ENCODE results near the gene EPB41L2.

EPB41L2 gene

GRCh38 chr6:131061041-131061750 lies 1.8 kb downstream of the EPB41L2 start:
- Histone ChIP-seq H3K27ac (ENCODE audit: low read length) (no peak overlapping the region), H3K4me1 (ENCODE audit: control insufficient read depth, low read depth, low read length) (peaks cover 18% of the 10 kb centered on the region), H3K4me3 (ENCODE audit: low read length) (peak overlapping the region; percentile 64)

GRCh38 chr6:131060311-131060710 lies 2.7 kb downstream of the EPB41L2 start:
- peaks cover 9% of the 10 kb centered on the region for H3K9me3 ChIP-seq (ENCODE audit: control insufficient read depth, low read depth, low read length)
- H3K4me3 ChIP-seq (ENCODE audit: low read length) = no peak overlapping the region
- H3K9ac ChIP-seq (ENCODE audit: low read length) = no peak overlapping the region
- peaks cover 18% of the 10 kb centered on the region for H3K4me1 ChIP-seq (ENCODE audit: control insufficient read depth, low read depth, low read length)
- H3K36me3 ChIP-seq (ENCODE audit: control insufficient read depth, low read depth, low read length) = no peaks in the 10 kb centered on the region
- peaks cover 29% of the 10 kb centered on the region for H3K27me3 ChIP-seq (ENCODE audit: control insufficient read depth, insufficient read depth, low read length)
- H3K27ac ChIP-seq (ENCODE audit: low read length) = no peak overlapping the region

More at GRCh38 chr6:131061041-131061750, 1.8 kb downstream of the EPB41L2 start:
- Histone ChIP-seq H3K9ac (ENCODE audit: low read length) (no peak overlapping the region), H3K36me3 (ENCODE audit: control insufficient read depth, low read depth, low read length) (no peaks in the 10 kb centered on the region), H3K9me3 (ENCODE audit: control insufficient read depth, low read depth, low read length) (peaks cover under 1% of the 10 kb centered on the region), H3K27me3 (ENCODE audit: control insufficient read depth, insufficient read depth, low read length) (peaks cover 29% of the 10 kb centered on the region)

GRCh38 chr6:131059486-131059885 lies 3.6 kb downstream of the EPB41L2 start:
- Histone ChIP-seq H3K27ac (ENCODE audit: low read length) (no peak overlapping the region), H3K4me3 (ENCODE audit: low read length) (no peak overlapping the region), H3K36me3 (ENCODE audit: control insufficient read depth, low read depth, low read length) (no peaks in the 10 kb centered on the region)

GRCh38 chr6:131058236-131058635 lies 4.8 kb downstream of the EPB41L2 start:
- H3K27ac ChIP-seq (ENCODE audit: low read length) = no peak overlapping the region
- H3K9me3 ChIP-seq (ENCODE audit: control insufficient read depth, low read depth, low read length) = peaks cover 20% of the 10 kb centered on the region
- no peak overlapping the region for H3K9ac ChIP-seq (ENCODE audit: low read length)
- no peak overlapping the region for H3K4me3 ChIP-seq (ENCODE audit: low read length)
- no peaks in the 10 kb centered on the region for H3K36me3 ChIP-seq (ENCODE audit: control insufficient read depth, low read depth, low read length)
- H3K4me1 ChIP-seq (ENCODE audit: control insufficient read depth, low read depth, low read length) = peaks cover 18% of the 10 kb centered on the region
- H3K27me3 ChIP-seq (ENCODE audit: control insufficient read depth, insufficient read depth, low read length) = peaks cover 13% of the 10 kb centered on the region

More at GRCh38 chr6:131059486-131059885, 3.6 kb downstream of the EPB41L2 start:
- Histone ChIP-seq H3K9ac (ENCODE audit: low read length) (no peak overlapping the region), H3K9me3 (ENCODE audit: control insufficient read depth, low read depth, low read length) (peaks cover 17% of the 10 kb centered on the region), H3K4me1 (ENCODE audit: control insufficient read depth, low read depth, low read length) (peaks cover 18% of the 10 kb centered on the region), H3K27me3 (ENCODE audit: control insufficient read depth, insufficient read depth, low read length) (peaks cover 23% of the 10 kb centered on the region)

- Histone ChIP-seq H3K9ac (ENCODE audit: low read length) (no peak overlapping the region), H3K4me1 (ENCODE audit: control insufficient read depth, low read depth, low read length) (peaks cover 3% of the 10 kb centered on the region), H3K27me3 (ENCODE audit: control insufficient read depth, insufficient read depth, low read length) (no peaks in the 10 kb centered on the region), H3K9me3 (ENCODE audit: control insufficient read depth, low read depth, low read length) (peaks cover 20% of the 10 kb centered on the region), H3K4me3 (ENCODE audit: low read length) (no peak overlapping the region), H3K36me3 (ENCODE audit: control insufficient read depth, low read depth, low read length) (no peaks in the 10 kb centered on the region), H3K27ac (ENCODE audit: low read length) (no peak overlapping the region)
These were observed 8.4 kb downstream of the EPB41L2 start for GRCh38 chr6:131054392-131055250.

GRCh38 chr6:131053546-131054240 lies 9.4 kb downstream of the EPB41L2 start:
- Histone ChIP-seq H3K27ac (ENCODE audit: low read length) (no peak overlapping the region), H3K9me3 (ENCODE audit: control insufficient read depth, low read depth, low read length) (peaks cover 20% of the 10 kb centered on the region), H3K4me1 (ENCODE audit: control insufficient read depth, low read depth, low read length) (no peaks in the 10 kb centered on the region), H3K4me3 (ENCODE audit: low read length) (no peak overlapping the region), H3K36me3 (ENCODE audit: control insufficient read depth, low read depth, low read length) (no peaks in the 10 kb centered on the region), H3K9ac (ENCODE audit: low read length) (no peak overlapping the region), H3K27me3 (ENCODE audit: control insufficient read depth, insufficient read depth, low read length) (no peaks in the 10 kb centered on the region)

GRCh38 chr6:131052181-131052580 lies 10.9 kb downstream of the EPB41L2 start:
- no peaks in the 10 kb centered on the region for H3K4me1 ChIP-seq (ENCODE audit: control insufficient read depth, low read depth, low read length)
- no peaks in the 10 kb centered on the region for H3K36me3 ChIP-seq (ENCODE audit: control insufficient read depth, low read depth, low read length)
- H3K27ac ChIP-seq (ENCODE audit: low read length) = no peak overlapping the region
- no peaks in the 10 kb centered on the region for H3K27me3 ChIP-seq (ENCODE audit: control insufficient read depth, insufficient read depth, low read length)
- no peak overlapping the region for H3K4me3 ChIP-seq (ENCODE audit: low read length)
- H3K9me3 ChIP-seq (ENCODE audit: control insufficient read depth, low read depth, low read length) = peaks cover 20% of the 10 kb centered on the region
- no peak overlapping the region for H3K9ac ChIP-seq (ENCODE audit: low read length)

- H3K9me3 ChIP-seq (ENCODE audit: control insufficient read depth, low read depth, low read length) = peaks cover 20% of the 10 kb centered on the region
- H3K9ac ChIP-seq (ENCODE audit: low read length) = no peak overlapping the region
- no peak overlapping the region for H3K27ac ChIP-seq (ENCODE audit: low read length)
- H3K27me3 ChIP-seq (ENCODE audit: control insufficient read depth, insufficient read depth, low read length) = no peaks in the 10 kb centered on the region
- no peak overlapping the region for H3K4me3 ChIP-seq (ENCODE audit: low read length)
- H3K4me1 ChIP-seq (ENCODE audit: control insufficient read depth, low read depth, low read length) = no peaks in the 10 kb centered on the region
- no peaks in the 10 kb centered on the region for H3K36me3 ChIP-seq (ENCODE audit: control insufficient read depth, low read depth, low read length)
These were observed 11.7 kb downstream of the EPB41L2 start for GRCh38 chr6:131051341-131051740.

GRCh38 chr6:131049608-131050007 lies 13.4 kb downstream of the EPB41L2 start:
- no peaks in the 10 kb centered on the region for H3K4me1 ChIP-seq (ENCODE audit: control insufficient read depth, low read depth, low read length)
- no peak overlapping the region for H3K9ac ChIP-seq (ENCODE audit: low read length)
- no peak overlapping the region for H3K4me3 ChIP-seq (ENCODE audit: low read length)
- H3K9me3 ChIP-seq (ENCODE audit: control insufficient read depth, low read depth, low read length) = peaks cover 4% of the 10 kb centered on the region
- no peaks in the 10 kb centered on the region for H3K36me3 ChIP-seq (ENCODE audit: control insufficient read depth, low read depth, low read length)
- H3K27ac ChIP-seq (ENCODE audit: low read length) = no peak overlapping the region
- no peaks in the 10 kb centered on the region for H3K27me3 ChIP-seq (ENCODE audit: control insufficient read depth, insufficient read depth, low read length)

GRCh38 chr6:131048933-131049515 lies 14.0 kb downstream of the EPB41L2 start:
- H3K9me3 ChIP-seq (ENCODE audit: control insufficient read depth, low read depth, low read length) = no peaks in the 10 kb centered on the region
- no peaks in the 10 kb centered on the region for H3K4me1 ChIP-seq (ENCODE audit: control insufficient read depth, low read depth, low read length)
- no peak overlapping the region for H3K4me3 ChIP-seq (ENCODE audit: low read length)
- H3K27ac ChIP-seq (ENCODE audit: low read length) = no peak overlapping the region
- H3K36me3 ChIP-seq (ENCODE audit: control insufficient read depth, low read depth, low read length) = no peaks in the 10 kb centered on the region
- H3K27me3 ChIP-seq (ENCODE audit: control insufficient read depth, insufficient read depth, low read length) = no peaks in the 10 kb centered on the region
- H3K9ac ChIP-seq (ENCODE audit: low read length) = no peak overlapping the region

- Histone ChIP-seq H3K4me3 (ENCODE audit: low read length) (no peak overlapping the region), H3K27me3 (ENCODE audit: control insufficient read depth, insufficient read depth, low read length) (no peaks in the 10 kb centered on the region), H3K36me3 (ENCODE audit: control insufficient read depth, low read depth, low read length) (no peaks in the 10 kb centered on the region), H3K27ac (ENCODE audit: low read length) (no peak overlapping the region), H3K9ac (ENCODE audit: low read length) (no peak overlapping the region), H3K4me1 (ENCODE audit: control insufficient read depth, low read depth, low read length) (no peaks in the 10 kb centered on the region), H3K9me3 (ENCODE audit: control insufficient read depth, low read depth, low read length) (no peaks in the 10 kb centered on the region)
These were observed 14.6 kb downstream of the EPB41L2 start for GRCh38 chr6:131048459-131048858.
